MG63 (cell line): ENCODE results near the gene TBX6. TPM values are rescaled to one million over a fixed set of nuclear protein-coding genes. Genes with fewer than 3 reads are reported as not detected.
"Not testable (repeated sequence)": the region's sequence is repeated elsewhere in the genome, so short reads cannot be mapped to it uniquely, and the experiment has no call there.

Source experiments
- DNase-seq: peaks from one replicate; pipeline ENCODE4 v3.0.0-alpha.2; 2020
- H3K27me3 ChIP-seq: fragments of 250-450 bp; sonication (Bioruptor Pico); 2 replicates; pipeline ENCODE4 v1.5.1; 2020; ENCODE audit warnings: mild to moderate bottlenecking, moderate library complexity
- H3K36me3 ChIP-seq: fragments of 250-450 bp; sonication (Bioruptor Pico); 2 replicates; pipeline ENCODE4 v1.5.1; 2020; ENCODE audit warnings: mild to moderate bottlenecking, moderate library complexity
- H3K4me3 ChIP-seq: fragments of 250-450 bp; sonication (Bioruptor Pico); 2 replicates; pipeline ENCODE4 v1.5.1; 2020; ENCODE audit warnings: mild to moderate bottlenecking, moderate library complexity
- H3K9me3 ChIP-seq: fragments of 250-450 bp; sonication (Bioruptor Pico); 2 replicates; pipeline ENCODE4 v1.5.1; 2020; ENCODE audit warnings: mild to moderate bottlenecking, moderate library complexity
- total RNA-seq: library from RNA; depleted of rRNA; stranded (reverse); fragments of >200 nt; shearing (Covaris generic); gene quantifications from 2 replicates; pipeline ENCODE4 v1.2.3, GENCODE V29; 2014; ENCODE audit warnings: low replicate concordance

Gene TBX6
- total RNA-seq, 1 experiment from 2014 or later: 0.30 TPM

- Histone ChIP-seq H3K4me3 (peak overlapping the region; percentile 88), H3K27me3 (no peaks in the 10 kb centered on the region), H3K36me3 (peaks cover 58% of the 10 kb centered on the region), H3K9me3 (no peaks in the 10 kb centered on the region)
- no peak for DNase-seq
These were observed 27.0 kb downstream of the TBX6 start for GRCh38 chr16:30064729-30065101.

GRCh38 chr16:30063893-30064728 is 27.6 kb downstream of the TBX6 start:
- Histone ChIP-seq H3K4me3 (peak overlapping the region; percentile 88), H3K36me3 (peaks cover 55% of the 10 kb centered on the region), H3K9me3 (no peaks in the 10 kb centered on the region), H3K27me3 (no peaks in the 10 kb centered on the region)
- DNase-seq: peak; percentile 83

GRCh38 chr16:30063278-30063892 is 28.3 kb downstream of the TBX6 start:
- H3K36me3 ChIP-seq: peaks cover 54% of the 10 kb centered on the region
- DNase-seq: no peak
- no peaks in the 10 kb centered on the region for H3K27me3 ChIP-seq
- H3K9me3 ChIP-seq: no peaks in the 10 kb centered on the region
- H3K4me3 ChIP-seq: peak overlapping the region; percentile 88

GRCh38 chr16:30060836-30061554 is 30.7 kb downstream of the TBX6 start:
- H3K4me3 ChIP-seq: no peak overlapping the region
- H3K36me3 ChIP-seq: peaks cover 30% of the 10 kb centered on the region
- no peak for DNase-seq
- H3K9me3 ChIP-seq: no peaks in the 10 kb centered on the region
- no peaks in the 10 kb centered on the region for H3K27me3 ChIP-seq

GRCh38 chr16:30060346-30060745 is 31.4 kb downstream of the TBX6 start:
- no peaks in the 10 kb centered on the region for H3K27me3 ChIP-seq
- H3K36me3 ChIP-seq: peaks cover 31% of the 10 kb centered on the region
- DNase-seq: no peak

GRCh38 chr16:30054959-30055553 is 36.7 kb downstream of the TBX6 start:
- Histone ChIP-seq H3K36me3 (peaks cover 19% of the 10 kb centered on the region), H3K4me3 (no peak overlapping the region), H3K27me3 (no peaks in the 10 kb centered on the region), H3K9me3 (no peaks in the 10 kb centered on the region)
- no peak for DNase-seq

More at GRCh38 chr16:30060346-30060745, 31.4 kb downstream of the TBX6 start:
- Histone ChIP-seq H3K4me3 (no peak overlapping the region), H3K9me3 (no peaks in the 10 kb centered on the region)

GRCh38 chr16:30054451-30054850 is 37.3 kb downstream of the TBX6 start:
- Histone ChIP-seq H3K36me3 (peaks cover 14% of the 10 kb centered on the region), H3K27me3 (no peaks in the 10 kb centered on the region), H3K9me3 (no peaks in the 10 kb centered on the region), H3K4me3 (no peak overlapping the region)
- no peak for DNase-seq

- peak overlapping the region; percentile 68 for H3K4me3 ChIP-seq
- H3K36me3 ChIP-seq: peaks cover 7% of the 10 kb centered on the region
- DNase-seq: peak; percentile 59
- H3K27me3 ChIP-seq: no peaks in the 10 kb centered on the region
- H3K9me3 ChIP-seq: no peaks in the 10 kb centered on the region
These were observed 38.2 kb downstream of the TBX6 start for GRCh38 chr16:30053376-30054015.

- Histone ChIP-seq H3K36me3 (peaks cover 7% of the 10 kb centered on the region; the same call in 1 of the 2 replicates), H3K9me3 (no peaks in the 10 kb centered on the region), H3K4me3 (peak overlapping the region; percentile 68), H3K27me3 (no peaks in the 10 kb centered on the region)
- DNase-seq: peak; percentile 95
These were observed 38.9 kb downstream of the TBX6 start for GRCh38 chr16:30052671-30053372.

- H3K9me3 ChIP-seq: no peaks in the 10 kb centered on the region
- DNase-seq: peak; percentile 54
- H3K4me3 ChIP-seq: no peak overlapping the region
- peaks cover 7% of the 10 kb centered on the region; the same call in 1 of the 2 replicates for H3K36me3 ChIP-seq
- no peaks in the 10 kb centered on the region for H3K27me3 ChIP-seq
These were observed 40.2 kb downstream of the TBX6 start for GRCh38 chr16:30051518-30051917.

GRCh38 chr16:30049871-30050270 is 41.9 kb downstream of the TBX6 start:
- H3K36me3 ChIP-seq: no peaks in the 10 kb centered on the region
- no peak for DNase-seq
- H3K9me3 ChIP-seq: no peaks in the 10 kb centered on the region
- H3K4me3 ChIP-seq: no peak overlapping the region
- H3K27me3 ChIP-seq: no peaks in the 10 kb centered on the region

- H3K36me3 ChIP-seq: no peaks in the 10 kb centered on the region
- H3K9me3 ChIP-seq: no peaks in the 10 kb centered on the region
- no peak for DNase-seq
- no peak overlapping the region for H3K4me3 ChIP-seq
- no peaks in the 10 kb centered on the region for H3K27me3 ChIP-seq
These were observed 45.1 kb downstream of the TBX6 start for GRCh38 chr16:30046588-30046987.

- Histone ChIP-seq H3K9me3 (no peaks in the 10 kb centered on the region), H3K27me3 (no peaks in the 10 kb centered on the region), H3K4me3 (no peak overlapping the region), H3K36me3 (no peaks in the 10 kb centered on the region)
- no peak for DNase-seq
These were observed 45.5 kb downstream of the TBX6 start for GRCh38 chr16:30046178-30046577.

GRCh38 chr16:30041841-30042240 is 49.9 kb downstream of the TBX6 start:
- DNase-seq: no peak
- Histone ChIP-seq H3K27me3 (0 out of 2 replicates have a peak, but pooled peaks cover 2% of the 10 kb centered on the region), H3K36me3 (no peaks in the 10 kb centered on the region), H3K4me3 (no peak overlapping the region), H3K9me3 (no peaks in the 10 kb centered on the region)

- not testable (repeated sequence) for H3K36me3 ChIP-seq, H3K27me3 ChIP-seq, H3K4me3 ChIP-seq, H3K9me3 ChIP-seq, DNase-seq
These were observed 51.0 kb downstream of the TBX6 start for GRCh38 chr16:30040690-30041089.

- no peak for DNase-seq
- no peak overlapping the region for H3K4me3 ChIP-seq
These were observed 51.5 kb downstream of the TBX6 start for GRCh38 chr16:30040221-30040620.

More at GRCh38 chr16:30040221-30040620, 51.5 kb downstream of the TBX6 start:
- Histone ChIP-seq H3K27me3 (peaks cover 2% of the 10 kb centered on the region; the same call in 1 of the 2 replicates), H3K36me3 (no peaks in the 10 kb centered on the region), H3K9me3 (no peaks in the 10 kb centered on the region)
